ENCODE data around the gene PFKP.

PFKP gene

GRCh38 chr10:3116508-3117100 is 49.3 kb downstream of the PFKP start:
- DNase-seq (ENCODE audit: low read depth) = no peak

- DNase-seq (ENCODE audit: low read depth) = no peak
Measured at GRCh38 chr10:3117486-3117885, 50.1 kb downstream of the PFKP start.

- no peak for DNase-seq (ENCODE audit: low read depth)
Measured at GRCh38 chr10:3118641-3119091, 51.3 kb downstream of the PFKP start.

GRCh38 chr10:3119796-3120459 is 52.6 kb downstream of the PFKP start:
- DNase-seq (ENCODE audit: low read depth) = no peak

- no peak for DNase-seq (ENCODE audit: low read depth)
Measured at GRCh38 chr10:3122034-3122433, 54.7 kb downstream of the PFKP start.

GRCh38 chr10:3122486-3123205 is 55.3 kb downstream of the PFKP start:
- no peak for DNase-seq (ENCODE audit: low read depth)

- no peak for DNase-seq (ENCODE audit: low read depth)
Measured at GRCh38 chr10:3123571-3124411, 56.4 kb downstream of the PFKP start.

GRCh38 chr10:3124412-3125175 is 57.2 kb downstream of the PFKP start:
- no peak for DNase-seq (ENCODE audit: low read depth)

- no peak for DNase-seq (ENCODE audit: low read depth)
Measured at GRCh38 chr10:3125527-3126170, 58.3 kb downstream of the PFKP start.

- no peak for DNase-seq (ENCODE audit: low read depth)
Measured at GRCh38 chr10:3126249-3126648, 58.9 kb downstream of the PFKP start.

- DNase-seq (ENCODE audit: low read depth) = no peak
Measured at GRCh38 chr10:3126741-3127346, 59.5 kb downstream of the PFKP start.

GRCh38 chr10:3127921-3128320 is 60.6 kb downstream of the PFKP start:
- DNase-seq (ENCODE audit: low read depth) = no peak

GRCh38 chr10:3128379-3129130 is 61.2 kb downstream of the PFKP start:
- DNase-seq (ENCODE audit: low read depth) = no peak

GRCh38 chr10:3129581-3130340 is 62.4 kb downstream of the PFKP start:
- no peak for DNase-seq (ENCODE audit: low read depth)

GRCh38 chr10:3131098-3131497 is 63.8 kb downstream of the PFKP start:
- no peak for DNase-seq (ENCODE audit: low read depth)

- no peak for DNase-seq (ENCODE audit: low read depth)
Measured at GRCh38 chr10:3132036-3133025, 65.0 kb downstream of the PFKP start.

GRCh38 chr10:3133948-3134347 is 66.6 kb downstream of the PFKP start:
- no peak for DNase-seq (ENCODE audit: low read depth)

GRCh38 chr10:3135006-3135405 is 67.7 kb downstream of the PFKP start:
- no peak for DNase-seq (ENCODE audit: low read depth)
